ENCODE measurements around the gene OR51V1. TPM values are rescaled to one million over a fixed set of nuclear protein-coding genes. Genes with fewer than 3 reads are reported as not detected.

The OR51V1 gene
- total and polyA plus RNA-seq, 10 of the 15 experiments (the other 5 are each of a cell fraction or from before 2014, with no cell fraction given), result not detected

- H4K20me1 ChIP-seq (ENCODE audit: control insufficient read depth, insufficient read depth), result no peaks in the 10 kb centered on the region
- no peak overlapping the region for H3K9ac ChIP-seq (ENCODE audit: control insufficient read depth, insufficient read depth, low read length)
- in situ Hi-C loops (cut with MboI), result no loop called here
- no peak overlapping the region for H3K4me3 ChIP-seq
- intact Hi-C loops (cut with micrococcal nuclease; ENCODE audit: unreplicated experiment), result no loop called here
- ATAC-seq, result no peak
- no peaks in the 10 kb centered on the region for H3K79me2 ChIP-seq (ENCODE audit: control insufficient read depth, insufficient read depth, low read length)
- ChIA-PET CTCF (no interaction called here), POLR2A (no interaction called here), SMC1A (ENCODE audit: uncharacterized antibody, unreplicated experiment) (no interaction called here), RAD21 (ENCODE audit: unreplicated experiment) (no interaction called here)
- DNase-seq (ENCODE audit: low read depth, low spot score), result no peak
- no peak for FAIRE-seq
- H3K4me1 ChIP-seq (ENCODE audit: control insufficient read depth, insufficient read depth, low read length), result no peaks in the 10 kb centered on the region
- H3K27me3 ChIP-seq (replicated peaks in 1 of 2; ENCODE audit: control insufficient read depth in 2 of 2, insufficient read depth in 2 of 2, low read length in 1 of 2), result peaks cover 0 to 2% of the 10 kb centered on the region in 2 experiments; a peak in 2 of 4 replicates
- TF ChIP-seq ZNF592 (IDR thresholded peaks at IDR 0.05), result no peak
- TF ChIP-seq NR2F1 (conservative IDR thresholded peaks at IDR 0.05), result no peak
- TF ChIP-seq MXI1 (IDR thresholded peaks at IDR 0.05; ENCODE audit: low read depth, low read length), result no peak
- no peak for TF ChIP-seq TBL1XR1 (IDR thresholded peaks at IDR 0.05; ENCODE audit: low read depth, low read length)
- TF ChIP-seq PRDM15 (CRISPR knock-in tag; IDR thresholded peaks at IDR 0.05), result no peak
- TF ChIP-seq E2F8 (IDR thresholded peaks at IDR 0.05; ENCODE audit: low read depth, partially characterized antibody), result no peak
- TF ChIP-seq NR2C1 (IDR thresholded peaks at IDR 0.05), result no peak
- TF ChIP-seq NRF1 (conservative IDR thresholded peaks at IDR 0.05; ENCODE audit: low read depth, low read length), result no peak
- TF ChIP-seq ZSCAN29 (IDR thresholded peaks at IDR 0.05), result no peak
- BruUV-seq (replicated peaks), result no TSS peak
- WGBS (ENCODE audit: insufficient coverage, insufficient replicate concordance, low lambda C conversion rate, missing lambda C conversion rate), result 16% methylated on average over 4 of the region's 4 CpGs
- no peak overlapping the region for H3K4me2 ChIP-seq (ENCODE audit: control insufficient read depth, insufficient read depth)
- H3K27ac ChIP-seq (ENCODE audit: control insufficient read depth, insufficient read depth), result no peak overlapping the region
- no peak overlapping the region for H2AFZ ChIP-seq (ENCODE audit: control insufficient read depth, low read depth, low read length)
- H3K9me3 ChIP-seq (replicated peaks; ENCODE audit: control insufficient read depth, insufficient read depth, low read length), result no peaks in the 10 kb centered on the region
- no peaks in the 10 kb centered on the region for H3K36me3 ChIP-seq (ENCODE audit: control insufficient read depth in 2 of 2, insufficient read depth in 2 of 2, low read length in 1 of 2)
Measured at GRCh38 chr11:5243816-5244180, 43.3 kb upstream of the OR51V1 start.
